Thyroid gland (tissue), 4 donors: ENCODE measurements around the gene IMPDH1. TPM values are rescaled to one million over a fixed set of nuclear protein-coding genes. Genes with fewer than 3 reads are reported as not detected.
A peak's percentile ranks its signal among the peaks of the same experiment; 100 is the strongest.

ENCODE experiments used
- DNase-seq, 2 donors: peaks; one replicate each; pipeline ENCODE4 v3.0.0-alpha.2; 2019
- H3K27ac ChIP-seq, 3 donors: fragments of 200-600 bp; sonication (generic); 1 replicate in 2 of 3; 2 replicates in 1 of 3; pipeline ENCODE4 v1.5.1; 2016 to 2019; ENCODE audit warnings: mild to moderate bottlenecking in 1 of 3, moderate library complexity in 1 of 3
- H3K27me3 ChIP-seq: fragments of 200-600 bp; sonication (generic); one replicate; pipeline ENCODE4 v1.5.1; 2019
- H3K36me3 ChIP-seq, 2 donors: fragments of 200-600 bp; sonication (generic); one replicate each; pipeline ENCODE4 v1.5.1; 2016 to 2019
- H3K4me1 ChIP-seq, 2 donors: fragments of 200-600 bp; sonication (generic); one replicate each; pipeline ENCODE4 v1.5.1; 2017 to 2019
- H3K4me3 ChIP-seq, 3 donors: fragments of 200-600 bp; sonication (generic); replicated peaks in 1 of 3; 1 replicate in 2 of 3; 2 replicates in 1 of 3; pipeline ENCODE4 v1.5.1; 2016; ENCODE audit warnings: mild to moderate bottlenecking in 1 of 3
- H3K9me3 ChIP-seq: fragments of 200-600 bp; sonication (generic); one replicate; pipeline ENCODE4 v1.5.1; 2017
- POLR2A ChIP-seq, 2 donors: fragments of 450-650 bp; IDR thresholded peaks; one replicate each; pipeline ENCODE4 v1.6.1; 2017; ENCODE audit warnings: antibody characterized with exemption in 2 of 2, mild to moderate bottlenecking in 2 of 2, moderate library complexity in 1 of 2
- WGBS, 2 donors: methylation state at CpG; one replicate each; pipeline ENCODE4 v1.1.5; 2017; 5-methylcytosine and 5-hydroxymethylcytosine counted together
- intact Hi-C: fragments of 100-400 bp; cut with DNase I; formaldehyde crosslinking; loops from one replicate; pipeline ENCODE4 v1.15.1; 2023
- total RNA-seq, 4 donors: library from RNA; depleted of rRNA; stranded (reverse); fragments of >200 nt; gene quantifications; one replicate each; pipeline ENCODE4 v1.2.3, GENCODE V29; 2016
- TF ChIP-seq, protein P1 (sequence below), 6 experiments: fragments of 200-600 bp in 3 of 6; fragments of 450-650 bp in 3 of 6; sonication (generic) in 3 of 6; IDR thresholded peaks; one replicate each; pipeline ENCODE4 v1.5.1; 2016 to 2019; ENCODE audit warnings: antibody characterized with exemption in 6 of 6, mild to moderate bottlenecking in 2 of 6, inconsistent platforms in 1 of 6, moderate library complexity in 1 of 6

IMPDH1 gene
- total RNA-seq, 4 donors from 2014 or later = 12.3 to 37.9 (median 22.9) TPM

DNA sequence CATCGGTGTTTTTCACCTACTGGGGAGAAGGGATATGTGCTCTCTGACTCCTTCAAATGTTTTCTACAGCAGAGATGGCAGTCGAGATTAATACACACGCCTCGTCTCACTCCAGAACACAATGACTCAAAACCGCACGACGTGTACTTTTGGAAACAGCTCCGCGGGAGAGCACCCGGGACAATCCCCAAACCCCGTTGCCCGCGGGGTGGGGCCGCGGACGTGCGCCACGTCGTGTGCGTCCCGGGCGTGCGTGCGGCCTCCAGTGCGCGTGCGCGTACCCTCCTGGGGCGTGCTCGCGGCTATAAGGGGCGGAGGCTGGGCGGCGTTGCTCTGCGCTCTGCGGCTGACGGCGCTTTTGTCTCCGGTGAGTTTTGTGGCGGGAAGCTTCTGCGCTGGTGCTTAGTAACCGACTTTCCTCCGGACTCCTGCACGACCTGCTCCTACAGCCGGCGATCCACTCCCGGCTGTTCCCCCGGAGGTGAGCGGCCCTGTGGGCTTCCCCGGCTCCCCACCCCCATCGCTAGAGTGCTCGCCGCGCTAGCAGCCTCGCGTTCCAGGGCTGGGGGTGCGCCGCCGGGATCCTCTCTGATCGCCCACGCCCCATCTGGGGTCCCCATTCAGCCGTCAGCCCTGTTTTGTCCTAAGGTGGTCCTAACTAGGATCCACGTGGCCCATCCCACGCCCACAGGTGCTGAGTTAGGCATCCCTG, 45.9 kb upstream of the IMPDH1 start, which contains the start of gene HILPDA:
HILPDA (plus strand) TSS at position 336 of the 712 bp plus-strand sequence. CDS start 1,391 bp downstream, outside the sequence.
- peak within 1 kb of the TSS; percentile 41 to 56 (median 50) for H3K4me3 ChIP-seq
- peak; percentile 93 to 94 for DNase-seq
- TF ChIP-seq, protein P1, sequence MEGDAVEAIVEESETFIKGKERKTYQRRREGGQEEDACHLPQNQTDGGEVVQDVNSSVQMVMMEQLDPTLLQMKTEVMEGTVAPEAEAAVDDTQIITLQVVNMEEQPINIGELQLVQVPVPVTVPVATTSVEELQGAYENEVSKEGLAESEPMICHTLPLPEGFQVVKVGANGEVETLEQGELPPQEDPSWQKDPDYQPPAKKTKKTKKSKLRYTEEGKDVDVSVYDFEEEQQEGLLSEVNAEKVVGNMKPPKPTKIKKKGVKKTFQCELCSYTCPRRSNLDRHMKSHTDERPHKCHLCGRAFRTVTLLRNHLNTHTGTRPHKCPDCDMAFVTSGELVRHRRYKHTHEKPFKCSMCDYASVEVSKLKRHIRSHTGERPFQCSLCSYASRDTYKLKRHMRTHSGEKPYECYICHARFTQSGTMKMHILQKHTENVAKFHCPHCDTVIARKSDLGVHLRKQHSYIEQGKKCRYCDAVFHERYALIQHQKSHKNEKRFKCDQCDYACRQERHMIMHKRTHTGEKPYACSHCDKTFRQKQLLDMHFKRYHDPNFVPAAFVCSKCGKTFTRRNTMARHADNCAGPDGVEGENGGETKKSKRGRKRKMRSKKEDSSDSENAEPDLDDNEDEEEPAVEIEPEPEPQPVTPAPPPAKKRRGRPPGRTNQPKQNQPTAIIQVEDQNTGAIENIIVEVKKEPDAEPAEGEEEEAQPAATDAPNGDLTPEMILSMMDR (IDR thresholded peaks at IDR 0.05) = peak in 1 of 6 experiments; percentile 25
- TF ChIP-seq POLR2A (IDR thresholded peaks at IDR 0.05) = peak in 1 of 2 donors; percentile 84
- intact Hi-C loops = no loop called here
- no peaks in the 10 kb centered on the region for H3K27me3 ChIP-seq
- peaks cover 30 to 39% of the 10 kb centered on the region in 2 donors for H3K4me1 ChIP-seq
- no peaks in the 10 kb centered on the region for H3K9me3 ChIP-seq
- H3K36me3 ChIP-seq = no peaks in the 10 kb centered on the region
- peak within 1 kb of the TSS; percentile 69 to 96 (median 96) for H3K27ac ChIP-seq
- WGBS, 2 donors = 1% methylated on average over 35 to 39 of the region's 64 CpGs

DNA sequence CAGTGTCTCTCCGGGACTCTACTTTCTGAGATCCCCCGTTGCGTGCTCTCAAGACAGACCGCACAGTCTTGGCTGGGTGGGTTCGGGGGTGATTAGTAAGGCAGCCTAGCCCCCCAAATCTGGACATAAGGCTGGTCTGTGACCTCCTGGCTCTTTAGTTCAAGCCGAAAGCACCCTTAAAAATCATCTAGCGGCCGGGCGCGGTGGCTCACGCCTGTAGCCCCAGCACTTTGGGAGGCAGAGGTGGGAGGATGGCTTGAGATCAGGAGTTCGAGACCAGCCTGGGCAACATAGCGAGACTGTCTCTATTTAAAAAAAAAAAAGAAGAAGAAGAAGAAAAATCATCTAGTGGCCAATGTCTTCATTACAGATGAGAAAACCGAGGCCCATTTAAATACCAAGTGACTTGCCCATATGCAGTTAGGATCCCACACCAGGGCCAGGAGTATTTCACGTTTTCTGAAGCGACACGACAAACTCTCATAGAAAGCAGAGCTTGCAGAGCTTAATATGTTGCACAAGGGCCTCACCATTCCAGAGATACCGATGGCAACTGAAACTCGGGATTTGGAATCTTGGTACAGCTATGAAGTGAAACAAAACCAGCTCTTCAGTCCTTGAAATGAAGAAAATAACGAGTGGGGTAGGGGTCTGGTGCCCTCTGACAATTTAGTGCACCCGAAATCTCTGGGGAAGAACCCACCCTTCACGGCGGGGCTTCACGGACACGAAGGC, 45.2 kb upstream of the IMPDH1 start:
- WGBS, 2 donors = 44 to 47% methylated on average over 25 of the region's 25 CpGs
- H3K9me3 ChIP-seq = no peaks in the 10 kb centered on the region
- no peak for DNase-seq
- no peaks in the 10 kb centered on the region for H3K27me3 ChIP-seq
- intact Hi-C loops = no loop called here
- H3K4me1 ChIP-seq = peaks cover 30 to 39% of the 10 kb centered on the region in 2 donors
- no peaks in the 10 kb centered on the region for H3K36me3 ChIP-seq
- TF ChIP-seq, protein P1 (IDR thresholded peaks at IDR 0.05) = peak in 1 of 6 experiments; percentile 14
- TF ChIP-seq POLR2A (IDR thresholded peaks at IDR 0.05) = no peak
- peak overlapping the region; percentile 69 to 96 (median 96) for H3K27ac ChIP-seq
- H3K4me3 ChIP-seq = peak overlapping the region in 1 of 3 donors; percentile 56

DNA sequence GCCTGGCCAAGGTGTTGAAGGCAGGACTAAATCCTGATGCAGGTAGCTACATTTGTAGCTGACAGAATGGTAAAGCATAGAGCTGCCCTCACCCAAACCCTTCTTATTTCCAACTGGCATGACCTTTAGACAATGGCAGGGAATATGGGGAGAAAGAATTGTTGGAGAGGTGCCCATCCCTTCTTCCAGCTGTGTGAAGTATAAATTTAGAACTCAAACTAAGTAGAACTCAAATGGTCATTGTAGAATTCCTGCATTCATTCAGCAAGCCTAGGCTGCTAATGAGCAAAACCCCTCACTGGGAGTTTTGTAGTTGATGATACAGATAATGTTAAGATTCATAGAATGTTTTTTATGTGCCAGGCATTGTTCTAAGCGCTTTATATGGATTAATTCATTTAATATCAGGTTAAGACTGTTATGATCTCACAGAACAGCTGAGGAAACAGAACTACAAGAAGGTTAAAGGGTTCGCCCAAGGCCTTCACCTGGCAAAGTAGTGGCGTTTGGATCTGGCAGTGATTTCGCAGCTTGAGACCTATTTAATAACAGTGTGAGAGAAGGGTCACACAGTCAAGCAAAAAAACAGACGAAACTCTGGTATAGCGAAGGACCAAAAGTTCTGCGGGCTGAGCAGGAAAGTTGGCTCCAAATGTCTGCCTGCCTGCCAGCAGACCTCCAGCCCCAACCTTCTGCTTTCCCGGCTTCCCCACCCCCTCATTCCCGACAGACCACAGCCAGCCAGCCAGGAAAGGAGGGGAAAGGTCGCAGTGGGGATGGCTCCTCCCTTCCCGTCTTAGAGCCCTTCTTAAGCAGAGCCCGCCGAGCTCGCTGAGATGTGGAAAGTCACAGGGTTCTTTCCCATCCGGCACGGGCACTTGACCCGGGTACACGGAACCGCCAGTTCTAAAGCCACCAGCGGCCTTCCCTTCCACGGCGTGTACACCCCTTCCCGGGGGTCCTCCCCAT, 44.3 kb upstream of the IMPDH1 start:
- intact Hi-C loops = no loop called here
- Histone ChIP-seq H3K9me3 (no peaks in the 10 kb centered on the region), H3K27ac (peak overlapping the region; percentile 69 to 96 (median 96)), H3K27me3 (no peaks in the 10 kb centered on the region), H3K4me3 (peak overlapping the region in 1 of 3 donors; percentile 56), H3K4me1 (peaks cover 30 to 39% of the 10 kb centered on the region in 2 donors), H3K36me3 (no peaks in the 10 kb centered on the region)
- DNase-seq = peak; percentile 91 to 96
- peak in 1 of 2 donors; percentile 65 for TF ChIP-seq POLR2A (IDR thresholded peaks at IDR 0.05)
- TF ChIP-seq, protein P1 (IDR thresholded peaks at IDR 0.05) = no peak
- 9 to 19% methylated on average over 10 to 23 of the region's 23 CpGs for WGBS, 2 donors

DNA sequence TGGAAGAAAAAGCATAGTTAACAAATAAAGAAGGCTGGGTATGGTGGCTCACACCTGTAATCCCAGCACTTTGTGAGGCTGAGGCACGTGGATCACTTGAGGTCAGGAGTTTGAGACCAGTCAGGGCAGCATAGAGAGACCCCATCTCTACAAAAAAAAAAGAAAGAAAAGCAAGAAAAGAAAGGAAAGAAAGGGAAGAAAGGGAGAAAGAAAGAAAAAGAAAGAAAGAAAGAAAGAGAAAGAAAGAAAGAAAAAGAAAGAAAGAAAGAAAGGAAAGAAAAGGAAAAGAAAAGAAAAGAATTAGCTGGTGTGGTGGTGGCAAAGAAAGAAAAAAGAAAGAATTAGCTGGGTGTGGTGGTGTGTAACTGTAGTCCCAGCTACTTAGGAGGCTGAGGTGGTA, 42.8 kb upstream of the IMPDH1 start:
- TF ChIP-seq POLR2A (IDR thresholded peaks at IDR 0.05) = no peak
- TF ChIP-seq, protein P1 (IDR thresholded peaks at IDR 0.05) = no peak
- Histone ChIP-seq H3K27ac (no peak overlapping the region), H3K4me1 (peaks cover 30 to 33% of the 10 kb centered on the region in 2 donors), H3K4me3 (no peak overlapping the region), H3K27me3 (no peaks in the 10 kb centered on the region), H3K9me3 (no peaks in the 10 kb centered on the region), H3K36me3 (no peaks in the 10 kb centered on the region)
- WGBS, 2 donors = 86 to 90% methylated on average over 1 of the region's 1 CpG
- DNase-seq = no peak
- intact Hi-C loops = no loop called here
